Measurements from ENCODE around the gene CD101. TPM values are rescaled to one million over a fixed set of nuclear protein-coding genes. Genes with fewer than 3 reads are reported as not detected.

Gene CD101
- total RNA-seq, 1 experiment from 2014 or later, result 1.2 TPM

- Histone ChIP-seq H3K9ac (ENCODE audit: low read length) (no peak overlapping the region), H3K79me2 (ENCODE audit: insufficient read depth, low read length) (no peaks in the 10 kb centered on the region), H3K4me1 (ENCODE audit: control insufficient read depth in 1 of 2, insufficient read depth in 2 of 2, low read length in 2 of 2) (no peaks in the 10 kb centered on the region), H3K9me3 (ENCODE audit: control insufficient read depth in 1 of 2, insufficient read depth in 1 of 2, low read depth in 1 of 2, low read length in 2 of 2) (no peaks in the 10 kb centered on the region), H3K27ac (ENCODE audit: low read depth, low read length) (no peak overlapping the region), H2AFZ (ENCODE audit: low read depth, low read length, poor library complexity, severe bottlenecking) (no peak overlapping the region), H3K4me2 (ENCODE audit: low read length) (no peak overlapping the region), H3K9me2 (ENCODE audit: insufficient read depth) (no peaks in the 10 kb centered on the region), H3K4me3 (replicated peaks in 1 of 2; ENCODE audit: low read depth in 1 of 2, low read length in 2 of 2) (no peak overlapping the region), H4K20me1 (ENCODE audit: insufficient read depth) (no peaks in the 10 kb centered on the region), H3K36me3 (ENCODE audit: control insufficient read depth in 1 of 2, insufficient read depth in 2 of 2, low read length in 2 of 2) (no peaks in the 10 kb centered on the region), H3K27me3 (ENCODE audit: insufficient read depth, low read length) (no peaks in the 10 kb centered on the region)
- DNase-seq (ENCODE audit: low read depth, low spot score) (no peak), ATAC-seq (no peak)
- CTCF ChIA-PET, result no interaction called here
- RAD21 ChIA-PET (ENCODE audit: low non-redundant PET in 1 of 2, low total read pairs in 2 of 2, uncharacterized antibody in 2 of 2, unreplicated experiment in 2 of 2), result no interaction called here
- POLR2A ChIA-PET, result no interaction called here
- intact Hi-C loops (cut with micrococcal nuclease), result loop anchor here (5.0 kb wide), 1 partner anchor 91 kb away; no protein-coding TSS in a partner anchor
- TF ChIP-seq POLR2AphosphoS5 (IDR thresholded peaks at IDR 0.05; ENCODE audit: low read depth, low read length) (no peak), REST (IDR thresholded peaks at IDR 0.05; ENCODE audit: low read depth) (no peak), EZH2phosphoT487 (IDR thresholded peaks at IDR 0.05; ENCODE audit: borderline replicate concordance) (no peak), EGR1 (IDR thresholded peaks at IDR 0.05; ENCODE audit: low read depth) (no peak)
- TF ChIP-seq, protein P1, sequence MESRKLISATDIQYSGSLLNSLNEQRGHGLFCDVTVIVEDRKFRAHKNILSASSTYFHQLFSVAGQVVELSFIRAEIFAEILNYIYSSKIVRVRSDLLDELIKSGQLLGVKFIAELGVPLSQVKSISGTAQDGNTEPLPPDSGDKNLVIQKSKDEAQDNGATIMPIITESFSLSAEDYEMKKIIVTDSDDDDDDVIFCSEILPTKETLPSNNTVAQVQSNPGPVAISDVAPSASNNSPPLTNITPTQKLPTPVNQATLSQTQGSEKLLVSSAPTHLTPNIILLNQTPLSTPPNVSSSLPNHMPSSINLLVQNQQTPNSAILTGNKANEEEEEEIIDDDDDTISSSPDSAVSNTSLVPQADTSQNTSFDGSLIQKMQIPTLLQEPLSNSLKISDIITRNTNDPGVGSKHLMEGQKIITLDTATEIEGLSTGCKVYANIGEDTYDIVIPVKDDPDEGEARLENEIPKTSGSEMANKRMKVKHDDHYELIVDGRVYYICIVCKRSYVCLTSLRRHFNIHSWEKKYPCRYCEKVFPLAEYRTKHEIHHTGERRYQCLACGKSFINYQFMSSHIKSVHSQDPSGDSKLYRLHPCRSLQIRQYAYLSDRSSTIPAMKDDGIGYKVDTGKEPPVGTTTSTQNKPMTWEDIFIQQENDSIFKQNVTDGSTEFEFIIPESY (IDR thresholded peaks at IDR 0.05; ENCODE audit: extremely low read depth, insufficient replicate concordance, low read length), result no peak
- BruUV-seq (replicated peaks), result no TSS peak
These were observed 36.2 kb downstream of the CD101 start for GRCh38 chr1:117037802-117038201.
